ENCODE results near the gene DGKI.

DGKI gene

GRCh38 chr7:137583172-137583571, 263.6 kb downstream of the DGKI start:
- DNase-seq, result no peak

GRCh38 chr7:137579913-137580640, 266.7 kb downstream of the DGKI start:
- no peak for DNase-seq

GRCh38 chr7:137578541-137578940, 268.2 kb downstream of the DGKI start:
- no peak for DNase-seq

- DNase-seq, result no peak
Observed at GRCh38 chr7:137577184-137577583, 269.6 kb downstream of the DGKI start.

- no peak for DNase-seq
Observed at GRCh38 chr7:137576481-137576880, 270.3 kb downstream of the DGKI start.

- DNase-seq, result no peak
Observed at GRCh38 chr7:137574812-137575211, 272.0 kb downstream of the DGKI start.

- no peak for DNase-seq
Observed at GRCh38 chr7:137572056-137572784, 274.6 kb downstream of the DGKI start.

- no peak for DNase-seq
Observed at GRCh38 chr7:137564677-137565076, 282.1 kb downstream of the DGKI start.

- no peak for DNase-seq
Observed at GRCh38 chr7:137563981-137564380, 282.8 kb downstream of the DGKI start.

GRCh38 chr7:137547485-137547884, 299.3 kb downstream of the DGKI start:
- no peak for DNase-seq

- DNase-seq, result no peak
Observed at GRCh38 chr7:137546671-137547070, 300.1 kb downstream of the DGKI start.

- DNase-seq, result no peak
Observed at GRCh38 chr7:137546009-137546408, 300.8 kb downstream of the DGKI start.

GRCh38 chr7:137545059-137545716, 301.6 kb downstream of the DGKI start:
- DNase-seq, result peak; percentile 27

- peak; percentile 14 for DNase-seq
Observed at GRCh38 chr7:137544453-137545058, 302.2 kb downstream of the DGKI start.

GRCh38 chr7:137539111-137539715, 307.6 kb downstream of the DGKI start:
- DNase-seq, result peak; percentile 73

- DNase-seq, result peak; percentile 8
Observed at GRCh38 chr7:137538361-137538762, 308.4 kb downstream of the DGKI start.

GRCh38 chr7:137535579-137535978, 311.2 kb downstream of the DGKI start:
- DNase-seq, result no peak

GRCh38 chr7:137531671-137532070, 315.1 kb downstream of the DGKI start:
- no peak for DNase-seq

GRCh38 chr7:137527634-137528033, 319.1 kb downstream of the DGKI start:
- DNase-seq, result no peak

- no peak for DNase-seq
Observed at GRCh38 chr7:137523171-137523570, 323.6 kb downstream of the DGKI start.

- no peak for DNase-seq
Observed at GRCh38 chr7:137521451-137521850, 325.3 kb downstream of the DGKI start.

- DNase-seq, result peak; percentile 13
Observed at GRCh38 chr7:137519947-137520346, 326.8 kb downstream of the DGKI start.

GRCh38 chr7:137519181-137519691, 327.5 kb downstream of the DGKI start:
- DNase-seq, result peak; percentile 63

Data from hematopoietic multipotent progenitor cell treated with erythropoietin and hydrocortisone succinate and interleukin-3 and kit ligand, for 4 days (in vitro differentiated cells).